HG03025 (cell line): ENCODE data around the gene GPR150.

Experiments used
- ATAC-seq: cut with Tn5 transposase; IDR thresholded peaks from one replicate; pipeline ENCODE4 v1.9.1; 2021; ENCODE audit warnings: mild to moderate bottlenecking, moderate library complexity; ENCODE audit not compliant: unreplicated experiment, low FRiP score

The GPR150 gene

DNA sequence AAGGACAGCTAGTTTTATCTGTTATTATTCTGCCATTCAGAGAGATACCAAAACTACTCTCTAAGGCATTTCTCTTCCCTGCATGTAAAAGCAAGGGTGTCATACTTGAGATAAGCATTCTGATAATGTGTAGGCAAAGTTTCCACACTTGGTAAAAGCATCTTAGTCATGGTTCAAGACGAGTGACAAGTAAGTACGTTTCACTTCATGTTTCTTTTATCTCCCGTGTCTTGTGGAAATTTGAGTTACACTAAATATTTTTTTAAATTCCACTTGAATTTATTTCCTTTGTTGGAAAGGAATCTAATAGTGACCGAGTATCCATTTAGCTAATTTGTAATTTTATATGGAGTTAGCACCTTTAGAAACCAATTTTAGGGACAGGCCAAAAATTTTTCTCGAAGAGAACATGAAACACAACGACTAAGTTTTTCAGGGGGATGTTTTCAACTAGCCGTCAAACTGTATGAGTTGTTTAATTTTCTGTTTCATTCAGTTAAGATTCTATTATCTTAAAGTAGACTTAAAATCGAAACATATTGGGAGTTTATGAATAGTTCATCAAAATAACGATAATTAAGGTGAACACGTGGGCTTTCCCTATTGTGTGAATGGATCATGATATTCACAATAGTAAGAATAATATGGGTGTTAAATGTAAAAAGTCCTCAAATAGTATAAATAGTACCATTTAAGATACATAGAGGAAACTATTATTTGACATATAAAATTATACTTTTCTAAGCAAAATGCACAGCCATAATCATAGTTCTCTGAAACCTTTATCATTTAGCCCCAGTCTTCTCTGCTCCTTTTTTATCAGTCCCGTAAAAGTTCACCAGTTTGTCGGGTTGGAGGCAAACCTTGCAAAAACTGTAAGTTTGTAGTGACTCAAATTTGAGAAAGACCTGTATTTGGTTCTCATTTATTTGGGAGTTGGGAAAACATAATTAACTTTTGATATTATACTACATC is 28.3 kb downstream of the GPR150 start:
- no peak for ATAC-seq

DNA sequence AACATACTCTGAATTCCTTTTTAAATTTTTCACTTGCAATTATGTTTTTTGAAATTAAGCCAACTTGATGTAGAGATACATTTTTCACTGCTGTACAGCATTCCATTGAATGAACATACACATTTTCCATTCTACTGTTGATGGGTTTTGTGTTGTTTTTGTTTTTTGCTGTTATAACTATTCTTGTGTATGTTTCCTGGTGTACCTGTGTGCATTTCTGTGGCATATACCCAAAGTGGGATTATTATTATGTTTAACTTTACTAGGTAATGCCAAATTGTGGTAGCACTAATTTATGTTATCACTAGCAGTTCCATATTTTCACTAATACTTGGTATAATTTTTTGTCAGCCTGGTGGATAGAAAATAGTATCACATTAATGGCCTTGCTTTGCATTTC is 29.4 kb downstream of the GPR150 start:
- no peak for ATAC-seq

DNA sequence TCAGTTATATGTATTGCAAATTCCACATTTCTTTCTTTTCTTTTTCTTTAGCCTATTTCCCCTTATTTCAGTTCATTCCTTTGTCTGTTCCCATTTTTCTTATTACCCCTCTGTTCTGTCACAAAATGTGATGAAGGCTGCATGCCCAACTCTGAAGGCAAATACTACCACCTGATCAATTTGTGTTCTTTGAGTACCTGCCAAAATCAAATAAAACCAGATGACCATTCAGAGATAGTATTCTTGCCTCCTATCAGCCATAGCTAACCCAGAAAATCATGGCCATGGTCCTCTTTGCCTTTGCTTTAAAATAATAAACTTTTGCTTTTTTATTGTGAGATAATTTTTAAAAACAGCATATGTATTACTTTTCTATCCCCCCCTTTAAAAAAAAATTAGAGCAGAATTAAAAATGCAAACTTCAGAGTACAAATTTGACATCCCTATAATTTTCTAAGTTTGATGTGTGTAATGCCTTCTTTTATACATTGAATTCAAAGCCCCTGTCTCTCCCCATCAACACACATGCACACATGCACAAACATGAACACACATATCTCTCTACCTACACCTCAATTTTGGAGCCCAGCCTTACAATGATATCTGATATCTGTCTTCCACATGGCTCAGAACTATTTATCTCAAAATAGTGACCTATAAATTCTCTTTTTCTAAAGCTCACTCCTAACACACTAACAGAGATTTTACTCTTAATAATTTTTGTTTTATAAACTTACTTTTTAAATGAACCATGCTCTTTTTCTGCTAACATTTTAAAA is 30.1 kb downstream of the GPR150 start:
- ATAC-seq, result no peak

DNA sequence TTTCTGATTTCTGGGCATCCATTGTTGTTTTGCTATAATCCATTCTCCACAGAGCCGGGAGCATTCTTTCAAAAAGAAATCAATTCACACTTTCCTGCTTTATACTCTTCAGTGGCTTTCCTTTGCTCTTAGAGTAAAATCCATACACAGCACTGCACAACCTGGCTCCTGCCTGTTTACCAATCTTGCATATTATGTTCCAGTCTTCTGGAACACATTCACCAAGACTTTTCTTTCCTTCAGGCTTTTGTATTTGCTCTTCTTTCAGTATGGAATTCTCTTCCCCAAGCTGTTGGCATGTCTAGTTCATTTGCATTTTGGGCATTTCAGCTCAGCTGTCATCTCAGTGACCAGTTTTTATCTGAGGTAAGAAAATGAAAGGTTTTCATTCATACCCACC is 33.0 kb downstream of the GPR150 start:
- no peak for ATAC-seq

DNA sequence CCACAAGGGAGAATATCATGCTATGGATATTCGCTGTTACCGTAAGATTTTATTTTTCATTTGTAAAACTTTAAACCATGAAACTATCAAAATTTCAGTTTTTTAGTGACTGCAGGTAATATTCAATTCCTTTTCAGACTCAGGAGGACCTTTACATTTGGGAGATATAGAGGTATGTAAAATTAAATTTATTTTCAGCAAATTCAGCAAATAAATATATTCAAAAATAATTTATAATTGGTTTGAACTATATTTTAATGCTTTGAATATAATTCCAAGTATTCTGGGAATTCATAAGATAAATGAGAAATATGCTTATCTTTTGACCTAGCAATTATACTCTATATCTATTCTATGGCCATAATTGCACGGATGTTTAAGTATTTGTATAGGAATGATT is 34.3 kb downstream of the GPR150 start:
- no peak for ATAC-seq

DNA sequence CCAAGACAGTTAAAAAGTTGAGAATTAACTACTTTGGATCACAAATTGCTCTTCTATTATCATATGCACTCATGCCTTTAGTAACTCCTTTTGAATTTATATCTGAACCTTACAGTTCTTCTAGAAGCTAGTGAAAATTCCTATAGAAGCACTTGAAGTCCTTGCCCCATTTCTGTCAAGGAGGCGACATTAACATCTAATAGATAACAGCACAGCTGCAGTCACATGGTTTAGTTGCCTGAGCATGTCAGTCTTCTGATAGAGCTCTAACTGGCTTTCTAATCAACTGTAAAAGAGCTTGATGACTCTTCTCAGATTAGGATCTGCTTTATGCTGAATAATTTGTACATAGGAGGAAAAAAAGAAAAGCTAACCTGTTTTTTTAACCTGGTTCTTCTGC is 35.7 kb downstream of the GPR150 start:
- no peak for ATAC-seq

DNA sequence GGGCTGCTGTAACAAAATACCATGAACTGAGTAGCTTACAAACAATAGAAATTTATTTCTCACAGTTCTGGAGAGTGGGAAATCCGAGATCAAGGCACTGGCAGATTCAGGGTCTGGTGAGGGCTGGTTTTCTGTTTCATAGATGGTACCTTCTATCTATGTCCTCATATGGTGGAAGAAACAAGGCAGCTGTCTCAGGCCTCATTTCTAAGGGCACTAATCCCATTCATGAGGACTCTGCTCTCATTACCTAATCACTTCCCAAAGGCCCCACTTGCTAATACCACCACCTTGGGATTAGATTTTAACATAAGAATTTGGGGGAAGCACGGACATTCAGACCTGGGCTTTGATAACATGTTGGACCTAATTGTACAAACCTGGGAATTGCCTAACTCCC is 40.2 kb downstream of the GPR150 start:
- ATAC-seq, result no peak

DNA sequence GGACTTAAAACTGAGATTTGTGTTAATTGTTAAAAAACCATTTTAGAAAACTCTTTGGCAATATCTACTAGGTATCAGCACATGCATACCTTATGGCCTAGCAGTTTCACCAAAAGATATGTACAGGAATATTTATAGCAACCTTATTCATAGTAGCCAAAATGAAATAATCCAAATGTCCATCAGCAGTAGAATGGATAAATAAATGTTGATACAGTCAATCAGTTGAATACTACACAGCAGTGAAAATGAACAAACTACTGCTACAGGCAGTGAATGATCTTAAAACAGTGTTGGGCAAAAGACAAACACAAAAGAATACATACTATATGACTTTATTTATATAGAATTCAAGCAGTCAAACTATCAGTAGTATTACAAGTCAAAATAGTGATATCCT is 43.1 kb downstream of the GPR150 start:
- no peak for ATAC-seq

DNA sequence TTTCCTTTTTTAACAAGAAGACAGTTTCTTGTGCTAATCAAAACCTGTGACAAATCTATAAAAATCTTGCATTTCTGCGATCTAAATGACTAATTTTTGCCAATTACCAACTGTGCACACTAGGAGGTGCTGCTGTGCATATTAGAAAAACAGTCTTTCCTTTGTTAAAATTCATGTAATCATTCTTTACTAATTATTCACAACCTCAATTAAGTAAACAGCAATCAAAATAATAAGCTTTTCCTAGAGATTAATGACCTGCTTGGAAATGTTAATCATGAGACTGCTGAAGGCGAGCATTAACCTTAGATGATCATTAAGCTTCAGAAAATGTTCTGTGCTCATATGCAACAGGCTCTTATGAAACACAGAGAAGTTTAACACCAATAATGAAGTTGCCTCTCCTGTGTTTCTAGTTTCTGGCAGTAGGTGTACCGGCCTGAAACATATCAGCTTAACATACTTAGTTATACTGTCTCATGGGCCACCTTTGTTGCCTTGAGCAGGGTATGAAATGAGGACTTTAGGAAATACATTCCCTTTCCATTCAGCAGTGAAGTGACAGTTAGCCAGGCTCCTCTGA is 44.4 kb downstream of the GPR150 start:
- no peak for ATAC-seq

DNA sequence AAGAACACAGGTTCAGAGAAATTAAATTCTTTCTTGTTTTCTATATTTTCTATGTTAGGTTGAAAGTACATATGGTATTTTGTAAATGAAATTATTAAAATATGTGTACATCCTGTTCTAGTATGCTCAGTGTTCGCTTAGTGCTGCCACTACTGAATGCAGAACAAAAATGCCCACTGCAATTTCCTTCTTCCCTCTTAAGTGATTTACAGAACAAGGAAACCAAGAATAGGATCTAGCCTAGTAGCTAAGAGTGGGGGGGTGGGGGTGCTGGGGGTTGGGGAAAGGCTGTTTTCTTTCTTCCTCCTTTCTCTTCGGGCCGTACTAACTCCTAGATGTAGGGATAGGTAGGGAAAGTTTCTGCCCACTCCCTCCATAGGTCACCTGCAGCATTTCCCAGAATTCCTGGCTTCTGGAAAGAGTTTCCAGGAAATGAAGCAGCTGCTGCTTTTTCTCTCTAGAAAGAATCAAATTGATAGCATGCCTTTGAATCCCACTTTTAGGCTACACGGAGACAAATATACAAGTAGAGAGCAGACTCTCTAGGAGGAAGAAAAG is 47.3 kb downstream of the GPR150 start:
- ATAC-seq, result no peak

DNA sequence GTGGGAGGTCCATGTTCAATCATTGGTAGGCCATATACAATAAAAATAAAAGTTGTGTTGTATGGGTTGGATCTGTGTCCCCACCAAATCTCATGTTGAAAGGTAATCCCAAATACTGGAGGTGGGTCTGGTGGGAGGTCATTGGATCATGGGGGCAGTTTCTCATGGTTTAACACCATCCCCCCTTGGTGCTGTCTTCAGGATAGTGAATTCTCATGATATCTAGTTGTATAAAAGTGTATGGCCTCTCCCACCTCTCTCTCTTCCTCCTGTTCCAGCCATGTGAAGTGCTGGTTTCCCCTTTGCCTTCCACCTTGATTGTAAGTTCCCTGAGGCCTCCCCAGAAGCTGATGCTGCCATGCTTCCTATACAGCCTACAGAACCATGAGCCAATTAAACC is 47.8 kb downstream of the GPR150 start:
- no peak for ATAC-seq

DNA sequence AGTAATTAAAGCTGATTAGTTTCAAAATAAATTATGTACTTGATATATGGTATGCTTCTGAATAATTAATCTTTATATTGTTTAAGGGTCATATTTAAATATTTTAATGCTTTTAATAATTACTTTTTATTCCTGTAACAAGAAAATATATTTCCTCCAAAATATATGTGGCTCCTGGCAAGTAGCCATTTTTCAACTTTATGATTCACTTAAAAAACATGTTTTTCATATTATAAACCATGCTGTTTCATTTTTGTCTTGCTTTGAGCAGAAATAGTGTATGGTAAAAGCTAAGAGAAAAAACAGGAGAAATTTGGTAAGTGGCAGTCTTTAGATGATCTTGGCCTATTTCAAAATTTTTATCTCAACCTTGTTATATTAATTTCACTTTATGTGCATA is 48.3 kb downstream of the GPR150 start:
- ATAC-seq, result no peak

DNA sequence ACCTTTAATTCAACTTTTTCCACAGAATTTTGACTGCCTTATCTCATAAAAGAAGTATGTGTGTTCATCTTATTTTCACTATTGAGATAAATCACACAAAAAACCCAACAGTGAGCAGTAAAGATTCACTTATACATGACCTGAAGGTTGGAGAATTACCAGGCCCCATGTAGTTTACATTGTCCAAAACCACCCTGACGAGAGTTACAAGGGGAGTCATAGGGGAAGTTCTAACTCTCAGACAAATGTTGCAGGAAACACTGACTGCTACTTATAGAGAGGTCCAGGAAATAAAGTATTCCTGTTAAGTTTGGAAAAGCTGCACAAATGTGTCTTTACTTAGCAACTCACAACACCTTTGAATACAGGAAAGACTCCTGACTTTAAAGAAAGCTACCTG is 48.8 kb downstream of the GPR150 start:
- no peak for ATAC-seq

DNA sequence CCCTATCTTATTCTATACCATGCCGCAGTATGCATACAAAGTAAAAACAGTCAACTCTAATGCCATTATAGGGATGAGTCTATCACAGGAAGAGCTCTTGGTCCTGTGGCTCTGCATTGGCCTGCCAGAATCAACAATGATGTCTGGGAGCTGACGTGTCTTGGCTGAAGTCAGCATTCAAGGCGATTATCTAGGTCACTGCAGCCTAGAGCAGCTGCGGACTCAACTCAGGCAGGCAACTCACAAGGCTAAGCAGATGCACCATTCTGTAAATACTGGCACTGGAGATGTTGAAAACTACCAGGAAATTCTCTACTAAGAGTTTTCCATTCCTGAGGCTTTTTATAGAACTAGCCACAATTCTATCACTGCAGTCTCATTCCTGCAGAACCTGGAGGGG is 49.7 kb downstream of the GPR150 start:
- no peak for ATAC-seq

DNA sequence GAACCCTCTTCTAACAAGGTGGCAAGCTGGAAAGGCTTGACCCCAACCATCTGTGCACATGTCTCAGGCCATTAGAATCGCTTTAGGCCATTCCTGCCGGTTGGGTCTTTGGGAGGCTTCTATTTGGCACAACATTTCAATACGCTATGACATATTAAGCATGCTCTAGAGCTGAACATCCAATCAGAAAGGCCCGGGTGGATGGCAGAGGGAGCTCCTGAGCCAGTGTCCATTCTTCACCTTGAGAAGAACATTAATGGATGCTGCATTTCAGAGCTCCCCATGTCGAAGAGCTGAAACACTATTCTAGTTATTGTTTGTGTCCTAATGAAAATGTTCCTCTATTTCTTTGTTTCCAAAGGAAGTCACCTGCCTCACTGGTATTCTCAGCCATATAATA is 50.1 kb downstream of the GPR150 start:
- no peak for ATAC-seq

DNA sequence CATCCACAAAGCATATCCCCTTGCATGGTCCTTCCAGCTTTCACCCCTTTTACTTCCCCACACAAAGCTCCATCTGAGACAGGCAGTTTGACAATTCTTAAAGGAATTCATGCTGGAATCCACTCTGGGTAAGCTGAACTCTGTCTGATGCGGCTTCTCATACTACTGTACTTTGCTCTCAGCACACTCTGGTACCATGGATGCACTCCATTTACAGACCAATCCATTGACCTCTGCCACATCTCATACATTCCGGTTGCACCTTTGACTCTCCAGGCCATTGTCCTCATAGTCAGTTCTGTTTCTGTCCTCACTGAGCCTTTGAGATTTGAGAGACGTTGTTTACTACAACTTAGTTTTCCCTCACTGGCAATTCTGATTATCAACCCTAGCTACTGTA is 50.7 kb downstream of the GPR150 start:
- ATAC-seq, result no peak
